ENCODE results near the gene LPIN1.

GRCh38 chr2:11764359-11764758 is 17.9 kb downstream of the LPIN1 start:
- no peak for TF ChIP-seq CTCF (IDR thresholded peaks at IDR 0.05)
- no peak for TF ChIP-seq POLR2A (IDR thresholded peaks at IDR 0.05)
